Panc1 (cell line): ENCODE results near the gene KCNJ1. TPM values are rescaled to one million over a fixed set of nuclear protein-coding genes. Genes with fewer than 3 reads are reported as not detected.

ENCODE experiments used
- ATAC-seq: fragments of 200-7000 bp; cut with Tn5 transposase; 2 replicates; pipeline ENCODE4 v1.9.1; 2020; ENCODE audit warnings: mild to moderate bottlenecking, moderate library complexity
- Bru-seq: library from RNA; stranded (reverse); fragments of 400-500 nt; gene quantifications from one replicate; lab custom pipeline; 2021; lab: Mats Ljungman, UMichigan
- BruChase-seq, 2 experiments: library from RNA; stranded (reverse); fragments of 400-500 nt; gene quantifications; one replicate each; lab custom pipeline; 2021; lab: Mats Ljungman, UMichigan
- BruUV-seq: library from RNA; stranded (reverse); fragments of 400-500 nt; replicated peaks from 2 replicates; lab custom pipeline; 2021; lab: Mats Ljungman, UMichigan
- CTCF ChIA-PET: fragments of 300-600 bp; sonication (Branson Sonifier 250); formaldehyde crosslinking; loops from one replicate; lab custom pipeline; 2022; ENCODE audit warnings: antibody characterized with exemption; lab: Charles Lee
- POLR2A ChIA-PET: fragments of 300-600 bp; sonication (Branson Sonifier 250); formaldehyde crosslinking; loops from one replicate; lab custom pipeline; 2022; ENCODE audit warnings: antibody characterized with exemption; lab: Charles Lee
- DNase-seq: peaks from one replicate; pipeline ENCODE4 v3.0.0-alpha.2; 2010; ENCODE audit warnings: low read depth, low spot score
- H3K27ac ChIP-seq: 2 replicates; pipeline ENCODE4 v1.5.1; 2011; ENCODE audit warnings: mild to moderate bottlenecking, low read length, inconsistent platforms
- H3K27me3 ChIP-seq: fragments of 200-500 bp; sonication (Bioruptor generic); 2 replicates; pipeline ENCODE4 v1.6.0; 2014; ENCODE audit warnings: low read length, inconsistent platforms; ENCODE audit not compliant: control insufficient read depth, insufficient read depth
- H3K36me3 ChIP-seq: fragments of 200-500 bp; sonication (Bioruptor generic); 2 replicates; pipeline ENCODE4 v1.5.1; 2014; ENCODE audit warnings: inconsistent platforms, mild to moderate bottlenecking, low read length, moderate library complexity; ENCODE audit not compliant: control insufficient read depth, insufficient read depth
- H3K4me1 ChIP-seq: 2 replicates; pipeline ENCODE4 v1.5.1; 2011; ENCODE audit warnings: inconsistent platforms, mild to moderate bottlenecking, low read length, moderate library complexity; ENCODE audit not compliant: control insufficient read depth, insufficient read depth
- H3K4me3 ChIP-seq, 2 experiments: 2 replicates each; pipeline ENCODE4 v1.5.1; 2011 to 2012; ENCODE audit warnings: low read depth in 2 of 2, low read length in 2 of 2, mild to moderate bottlenecking in 2 of 2, inconsistent platforms in 1 of 2, moderate library complexity in 1 of 2
- H3K9me3 ChIP-seq: fragments of 200-500 bp; sonication (Bioruptor generic); 2 replicates; pipeline ENCODE4 v1.5.1; 2014; ENCODE audit warnings: low read depth, mild to moderate bottlenecking, inconsistent platforms, low read length, moderate library complexity; ENCODE audit not compliant: control insufficient read depth, insufficient read depth
- CTCF ChIP-seq: fragments of 450-650 bp; IDR thresholded peaks from 2 replicates; pipeline ENCODE4 v1.5.1; 2017; ENCODE audit warnings: mild to moderate bottlenecking
- POLR2AphosphoS5 ChIP-seq: IDR thresholded peaks from 2 replicates; pipeline ENCODE4 v1.6.1; 2012; ENCODE audit warnings: mild to moderate bottlenecking, low read depth, low read length, moderate library complexity
- REST ChIP-seq, 2 experiments: IDR thresholded peaks; 2 replicates each; pipeline ENCODE4 v1.6.1; 2011 to 2012; ENCODE audit warnings: low read depth in 2 of 2, control low read depth in 1 of 2, low read length in 1 of 2, mild to moderate bottlenecking in 1 of 2, moderate library complexity in 1 of 2; ENCODE audit not compliant: insufficient read depth in 1 of 2
- SIN3A ChIP-seq: IDR thresholded peaks from 2 replicates; pipeline ENCODE4 v1.6.1; 2012; ENCODE audit warnings: low read depth, mild to moderate bottlenecking, low read length, moderate library complexity, borderline replicate concordance; ENCODE audit not compliant: insufficient read depth
- TCF7L2 ChIP-seq: IDR thresholded peaks from 2 replicates; pipeline ENCODE4 v1.6.1; 2011; ENCODE audit warnings: mild to moderate bottlenecking, low read depth, low read length, inconsistent platforms
- in situ Hi-C: cut with HindIII; loops from 2 replicates; pipeline ENCODE4 v1.10.0; 2016; ENCODE audit warnings: low sequenced_read_pairs, low pct_unique_long_range_greater_than_20kb
- intact Hi-C: fragments of 100-400 bp; cut with micrococcal nuclease; formaldehyde crosslinking; loops from one replicate; pipeline ENCODE4 v1.10.0; 2022; ENCODE audit not compliant: unreplicated experiment
- long read RNA-seq: library from polyadenylated mRNA; unstranded; transcript quantifications from one replicate; pipeline ENCODE4 v2.0.0, GENCODE V29; 2021; ENCODE audit not compliant: unreplicated experiment
- polyA plus RNA-seq: library from polyadenylated mRNA; unstranded; fragments of >200 nt; gene quantifications from one replicate; pipeline ENCODE4 v1.2.1, GENCODE V29; 2012; ENCODE audit warnings: missing spikeins; ENCODE audit not compliant: insufficient read length
- total RNA-seq: library from RNA; stranded (reverse); gene quantifications from one replicate; pipeline ENCODE4 v1.2.1, GENCODE V29; 2021; ENCODE audit not compliant: unreplicated experiment

KCNJ1 gene
- not detected for total RNA-seq
- polyA plus RNA-seq: not detected
- percentile 17 among the genes with signal in this experiment for Bru-seq, nascent RNA
- BruChase-seq, experiment 1, labeled RNA remaining after a 2-hour chase: percentile 21 among the genes with signal in this experiment
- BruChase-seq, experiment 2, labeled RNA remaining after a 6-hour chase: percentile 12 among the genes with signal in this experiment
- long read RNA-seq: 0 reads

- Histone ChIP-seq H3K27ac (no peak within 1 kb of the TSS), H3K27me3 (peaks cover 10% of the 10 kb centered on the region), H3K4me3 (no peak within 1 kb of the TSS), H3K9me3 (no peaks in the 10 kb centered on the region), H3K36me3 (no peaks in the 10 kb centered on the region), H3K4me1 (no peaks in the 10 kb centered on the region)
- in situ Hi-C loops (no loop called here), intact Hi-C loops (no loop called here)
- TF ChIP-seq REST (IDR thresholded peaks at IDR 0.05; ENCODE audit: insufficient read depth in 1 of 2, low read depth in 2 of 2, low read length in 1 of 2) (no peak), POLR2AphosphoS5 (no peak), TCF7L2 (no peak), SIN3A (no peak), CTCF (no peak)
- ATAC-seq (no peak), DNase-seq (no peak)
- POLR2A ChIA-PET: no interaction called here
- CTCF ChIA-PET: no interaction called here
- no TSS peak for BruUV-seq
Measured at GRCh38 chr11:128867277-128867676, at the start of gene KCNJ1. KCNJ1 (minus strand) TSS chr11:128867296; CDS start chr11:128840243, 27,053 bp downstream.

GRCh38 chr11:128916681-128917080 is 49.6 kb upstream of the KCNJ1 start:
- POLR2A ChIA-PET: no interaction called here
- TF ChIP-seq TCF7L2 (no peak), REST (IDR thresholded peaks at IDR 0.05; ENCODE audit: insufficient read depth in 1 of 2, low read depth in 2 of 2, low read length in 1 of 2) (no peak), SIN3A (no peak), POLR2AphosphoS5 (no peak), CTCF (no peak)
- intact Hi-C loops: no loop called here

More at GRCh38 chr11:128916681-128917080, 49.6 kb upstream of the KCNJ1 start:
- no peak for ATAC-seq
- Histone ChIP-seq H3K9me3 (no peaks in the 10 kb centered on the region), H3K36me3 (no peaks in the 10 kb centered on the region), H3K27ac (no peak overlapping the region), H3K4me1 (no peaks in the 10 kb centered on the region), H3K4me3 (no peak overlapping the region), H3K27me3 (no peaks in the 10 kb centered on the region)
- CTCF ChIA-PET: no interaction called here
- DNase-seq: no peak
- in situ Hi-C loops: no loop called here
- no TSS peak for BruUV-seq
